Activated naive CD4-positive, alpha-beta T cell treated with anti-CD3 and anti-CD28 coated beads, Interleukin-2, amount 50 U/mL, for 24 hours (primary cell): Measurements from ENCODE around the gene ARID3B.

Experiments
- H3K27ac Mint-ChIP-seq: one replicate; pipeline ENCODE4 v1.8.0; 2021; ENCODE audit warnings: mild to moderate bottlenecking, mixed read lengths
- H3K27me3 Mint-ChIP-seq: one replicate; pipeline ENCODE4 v1.8.0; 2021; ENCODE audit warnings: mixed read lengths
- H3K36me3 Mint-ChIP-seq: one replicate; pipeline ENCODE4 v1.8.0; 2021; ENCODE audit warnings: mixed read lengths
- H3K4me1 Mint-ChIP-seq: one replicate; pipeline ENCODE4 v1.8.0; 2021; ENCODE audit warnings: mixed read lengths
- H3K4me3 Mint-ChIP-seq: one replicate; pipeline ENCODE4 v1.8.0; 2021; ENCODE audit warnings: mild to moderate bottlenecking, mixed read lengths
- H3K9me3 Mint-ChIP-seq: one replicate; pipeline ENCODE4 v1.8.0; 2021; ENCODE audit warnings: mixed read lengths

ARID3B gene

DNA sequence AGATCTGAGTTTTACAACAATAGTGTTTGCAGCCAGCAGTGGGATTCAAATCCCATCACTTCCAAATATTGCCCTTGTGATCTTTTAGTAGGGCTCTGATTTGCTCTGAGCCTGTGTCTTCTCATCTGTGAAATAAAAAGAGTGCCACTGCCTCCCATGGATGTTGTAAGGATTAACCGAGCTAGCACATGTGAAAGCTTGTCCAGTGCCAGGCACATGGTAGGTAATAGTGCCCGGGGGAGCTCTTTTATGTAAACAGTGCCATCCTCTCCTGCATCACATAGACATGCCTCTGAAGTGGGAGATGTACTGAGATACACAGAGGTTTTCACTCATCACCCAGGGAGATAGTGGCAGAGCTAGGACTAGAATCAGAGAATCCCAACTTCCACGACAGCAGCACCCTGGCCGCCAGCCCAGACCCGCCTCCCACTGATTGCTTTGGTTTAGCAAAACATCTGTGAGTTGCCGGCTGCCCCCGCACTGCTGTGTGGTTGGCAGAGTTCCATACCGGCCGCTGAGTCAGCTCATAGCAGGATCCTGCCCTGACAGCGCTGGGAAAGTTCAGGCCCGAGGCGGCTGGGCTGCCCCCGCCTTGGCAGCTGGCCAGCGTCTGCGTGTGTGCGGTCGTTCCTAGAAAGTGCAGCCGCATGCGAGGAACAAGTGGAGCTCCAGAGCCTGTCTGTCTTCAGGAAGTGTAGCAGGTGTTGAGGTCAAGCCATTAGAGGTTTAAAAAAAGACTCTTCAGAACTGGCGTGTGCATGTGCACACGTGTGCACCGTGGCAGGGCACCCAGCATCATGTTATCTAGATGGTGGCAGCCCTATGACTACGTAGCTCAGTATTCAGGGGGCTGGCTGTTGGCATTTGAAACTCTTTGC, 5.0 kb downstream of the ARID3B start:
- Mint-ChIP-seq H3K4me1 (peaks cover 73% of the 10 kb centered on the region), H3K27ac (peak overlapping the region; percentile 83)

GRCh38 chr15:74547616-74548015, 6.6 kb downstream of the ARID3B start:
- H3K27me3 Mint-ChIP-seq, result no peaks in the 10 kb centered on the region
- H3K9me3 Mint-ChIP-seq, result no peaks in the 10 kb centered on the region
- H3K36me3 Mint-ChIP-seq, result peaks cover 11% of the 10 kb centered on the region
- no peak overlapping the region for H3K27ac Mint-ChIP-seq
- H3K4me1 Mint-ChIP-seq, result peaks cover 75% of the 10 kb centered on the region
- H3K4me3 Mint-ChIP-seq, result no peak overlapping the region

More for the DNA sequence above, 5.0 kb downstream of the ARID3B start:
- H3K36me3 Mint-ChIP-seq, result peaks cover 9% of the 10 kb centered on the region
- no peaks in the 10 kb centered on the region for H3K9me3 Mint-ChIP-seq
- no peaks in the 10 kb centered on the region for H3K27me3 Mint-ChIP-seq
- H3K4me3 Mint-ChIP-seq, result peak overlapping the region; percentile 72

- no peak overlapping the region for H3K4me3 Mint-ChIP-seq
- no peaks in the 10 kb centered on the region for H3K27me3 Mint-ChIP-seq
These were observed 7.2 kb downstream of the ARID3B start for GRCh38 chr15:74548241-74548640.

DNA sequence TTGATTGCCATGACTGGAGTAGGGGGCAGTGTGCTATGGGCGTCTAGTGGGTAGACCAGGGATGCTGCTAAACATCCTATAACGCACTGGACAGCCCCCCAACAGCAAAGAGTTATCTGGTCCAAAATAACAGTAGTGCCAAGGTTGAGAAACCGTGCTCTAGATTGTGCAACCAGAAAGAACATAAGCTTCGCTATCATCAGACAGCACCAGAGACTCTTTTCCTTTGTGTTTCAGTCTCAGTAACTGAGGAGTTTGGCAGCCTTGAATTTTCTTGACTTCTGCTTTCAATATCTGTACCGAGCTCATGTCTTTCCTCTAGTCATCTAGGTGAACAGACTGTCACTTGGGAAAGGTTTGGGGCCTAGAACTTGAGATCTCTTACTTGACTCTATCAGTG, 8.8 kb downstream of the ARID3B start:
- no peak overlapping the region for H3K4me3 Mint-ChIP-seq
- peaks cover 13% of the 10 kb centered on the region for H3K36me3 Mint-ChIP-seq

More at GRCh38 chr15:74548241-74548640, 7.2 kb downstream of the ARID3B start:
- H3K9me3 Mint-ChIP-seq, result no peaks in the 10 kb centered on the region
- peaks cover 14% of the 10 kb centered on the region for H3K36me3 Mint-ChIP-seq
- H3K27ac Mint-ChIP-seq, result no peak overlapping the region
- peaks cover 75% of the 10 kb centered on the region for H3K4me1 Mint-ChIP-seq

GRCh38 chr15:74551714-74552113, 10.7 kb downstream of the ARID3B start:
- H3K27me3 Mint-ChIP-seq, result no peaks in the 10 kb centered on the region
- H3K4me3 Mint-ChIP-seq, result no peak overlapping the region
- no peak overlapping the region for H3K27ac Mint-ChIP-seq
- peaks cover 15% of the 10 kb centered on the region for H3K36me3 Mint-ChIP-seq
- H3K9me3 Mint-ChIP-seq, result no peaks in the 10 kb centered on the region
- peaks cover 63% of the 10 kb centered on the region for H3K4me1 Mint-ChIP-seq

More for the DNA sequence above, 8.8 kb downstream of the ARID3B start:
- Mint-ChIP-seq H3K9me3 (no peaks in the 10 kb centered on the region), H3K27ac (no peak overlapping the region), H3K27me3 (no peaks in the 10 kb centered on the region), H3K4me1 (peaks cover 69% of the 10 kb centered on the region)

- Mint-ChIP-seq H3K9me3 (no peaks in the 10 kb centered on the region), H3K4me3 (no peak overlapping the region), H3K4me1 (peaks cover 58% of the 10 kb centered on the region), H3K36me3 (peaks cover 18% of the 10 kb centered on the region), H3K27me3 (no peaks in the 10 kb centered on the region), H3K27ac (no peak overlapping the region)
These were observed 11.9 kb downstream of the ARID3B start for GRCh38 chr15:74552773-74553441.

DNA sequence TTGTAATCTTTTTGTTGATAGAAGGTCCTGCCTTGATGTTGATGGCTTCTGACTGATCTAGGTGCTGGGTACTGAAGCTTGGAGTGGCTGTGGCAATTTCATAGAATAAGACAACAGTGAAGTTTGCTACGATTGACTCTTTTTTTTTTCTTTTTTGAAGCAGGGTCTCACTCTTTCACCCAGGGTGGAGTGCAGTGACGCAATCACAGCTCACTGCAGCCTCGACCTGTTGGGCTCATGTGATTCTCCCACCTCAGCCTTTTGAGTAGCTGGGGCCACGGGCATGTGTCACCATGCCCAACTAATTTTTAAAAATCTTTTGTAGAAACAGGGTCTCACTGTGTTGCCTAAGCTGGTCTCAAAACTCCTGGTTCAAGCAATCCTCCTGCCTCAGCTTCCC, 14.2 kb downstream of the ARID3B start:
- peaks cover 64% of the 10 kb centered on the region for H3K4me1 Mint-ChIP-seq
- H3K36me3 Mint-ChIP-seq, result peaks cover 18% of the 10 kb centered on the region
- H3K27me3 Mint-ChIP-seq, result no peaks in the 10 kb centered on the region
- no peak overlapping the region for H3K27ac Mint-ChIP-seq
- H3K9me3 Mint-ChIP-seq, result no peaks in the 10 kb centered on the region
- H3K4me3 Mint-ChIP-seq, result no peak overlapping the region

GRCh38 chr15:74558706-74559105, 17.7 kb downstream of the ARID3B start:
- peaks cover 16% of the 10 kb centered on the region for H3K36me3 Mint-ChIP-seq
- H3K9me3 Mint-ChIP-seq, result no peaks in the 10 kb centered on the region
- no peak overlapping the region for H3K27ac Mint-ChIP-seq
- H3K4me3 Mint-ChIP-seq, result no peak overlapping the region
- H3K4me1 Mint-ChIP-seq, result peaks cover 59% of the 10 kb centered on the region
- no peaks in the 10 kb centered on the region for H3K27me3 Mint-ChIP-seq

GRCh38 chr15:74563442-74563841, 22.4 kb downstream of the ARID3B start:
- no peak overlapping the region for H3K4me3 Mint-ChIP-seq
- H3K27me3 Mint-ChIP-seq, result no peaks in the 10 kb centered on the region
- peaks cover 62% of the 10 kb centered on the region for H3K4me1 Mint-ChIP-seq
- H3K9me3 Mint-ChIP-seq, result no peaks in the 10 kb centered on the region
- H3K27ac Mint-ChIP-seq, result no peak overlapping the region
- peaks cover 12% of the 10 kb centered on the region for H3K36me3 Mint-ChIP-seq

DNA sequence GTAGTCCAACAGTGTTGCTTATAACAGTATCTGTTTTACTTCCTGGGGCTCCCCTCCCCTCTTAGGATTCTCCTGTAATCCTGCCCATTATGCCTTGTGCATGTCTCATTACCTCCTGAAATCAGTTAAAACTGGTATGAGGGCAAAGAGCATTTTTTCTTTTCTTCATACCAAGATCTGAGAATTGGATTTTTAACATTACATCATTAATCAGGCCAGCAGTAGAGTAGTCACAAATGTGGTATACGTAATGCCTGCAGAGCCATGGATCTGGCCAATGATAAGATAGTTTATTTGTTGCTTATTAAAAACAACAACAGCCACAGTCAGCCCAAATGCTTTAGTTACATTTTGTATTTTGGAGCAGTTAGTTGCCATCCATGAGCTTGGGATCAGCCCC, 23.2 kb downstream of the ARID3B start:
- peaks cover 8% of the 10 kb centered on the region for H3K36me3 Mint-ChIP-seq
- H3K4me1 Mint-ChIP-seq, result peaks cover 55% of the 10 kb centered on the region
- H3K4me3 Mint-ChIP-seq, result no peak overlapping the region
- no peaks in the 10 kb centered on the region for H3K27me3 Mint-ChIP-seq
- H3K9me3 Mint-ChIP-seq, result no peaks in the 10 kb centered on the region
- no peak overlapping the region for H3K27ac Mint-ChIP-seq

DNA sequence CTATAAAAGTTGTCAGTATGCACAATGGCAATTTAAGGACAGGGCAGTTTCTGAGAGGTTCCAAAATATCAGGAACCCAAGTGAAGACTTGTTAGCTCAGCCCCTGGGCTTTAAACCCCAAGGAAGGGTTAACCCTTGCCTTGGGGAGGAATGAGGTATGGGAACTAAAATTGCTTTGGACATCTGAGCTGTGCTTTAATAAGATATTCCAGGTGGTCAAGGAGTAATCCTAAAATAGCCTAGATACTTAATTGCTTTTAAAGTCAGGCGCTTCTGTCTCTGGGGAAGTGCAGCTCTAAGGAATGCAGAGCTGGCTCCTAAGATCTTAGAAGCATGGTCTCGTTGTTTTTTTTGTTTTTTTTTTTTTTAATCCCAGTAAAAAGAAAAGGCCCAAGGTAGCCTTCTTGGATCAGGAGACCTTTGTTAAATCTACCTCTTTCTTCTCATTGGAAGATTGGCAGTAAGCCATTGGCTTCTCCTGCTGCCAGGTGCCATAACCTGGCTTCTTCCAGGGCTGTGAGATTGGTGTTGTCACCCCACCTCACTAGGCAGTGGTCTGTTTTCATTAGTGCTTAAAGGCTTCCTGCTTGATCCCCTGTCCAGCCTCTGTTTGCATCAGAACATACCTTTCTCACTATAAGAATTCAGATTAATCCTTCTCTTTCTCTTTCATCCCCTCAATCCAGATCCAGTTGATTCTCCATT, 24.5 kb downstream of the ARID3B start:
- no peaks in the 10 kb centered on the region for H3K9me3 Mint-ChIP-seq
- peaks cover 6% of the 10 kb centered on the region for H3K36me3 Mint-ChIP-seq

GRCh38 chr15:74568594-74568993, 27.6 kb downstream of the ARID3B start:
- H3K4me1 Mint-ChIP-seq, result peaks cover 32% of the 10 kb centered on the region
- no peak overlapping the region for H3K4me3 Mint-ChIP-seq
- H3K9me3 Mint-ChIP-seq, result no peaks in the 10 kb centered on the region
- peaks cover 1% of the 10 kb centered on the region for H3K36me3 Mint-ChIP-seq
- no peaks in the 10 kb centered on the region for H3K27me3 Mint-ChIP-seq
- no peak overlapping the region for H3K27ac Mint-ChIP-seq

More for the DNA sequence above, 24.5 kb downstream of the ARID3B start:
- no peak overlapping the region for H3K4me3 Mint-ChIP-seq
- no peaks in the 10 kb centered on the region for H3K27me3 Mint-ChIP-seq
- no peak overlapping the region for H3K27ac Mint-ChIP-seq
- peaks cover 50% of the 10 kb centered on the region for H3K4me1 Mint-ChIP-seq

DNA sequence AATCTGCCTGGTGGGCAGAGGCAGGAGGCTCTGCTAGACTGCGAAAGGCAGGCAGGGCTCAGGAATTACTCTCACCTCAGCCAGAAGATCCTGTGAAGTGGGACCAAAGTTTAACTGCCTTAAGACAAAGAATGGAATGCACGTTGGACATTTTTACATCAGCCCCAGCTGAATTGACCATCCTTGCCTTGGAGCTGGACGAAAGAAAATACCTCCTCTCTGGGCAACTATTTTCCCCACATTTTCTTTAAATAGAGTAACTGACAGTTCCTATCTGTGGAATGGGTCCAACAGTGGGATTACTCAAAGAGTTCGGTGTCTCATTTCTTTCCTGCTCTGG, 28.7 kb downstream of the ARID3B start:
- Mint-ChIP-seq H3K4me3 (no peak overlapping the region), H3K27ac (no peak overlapping the region), H3K4me1 (peaks cover 27% of the 10 kb centered on the region), H3K27me3 (no peaks in the 10 kb centered on the region), H3K9me3 (no peaks in the 10 kb centered on the region), H3K36me3 (peaks cover 5% of the 10 kb centered on the region)

DNA sequence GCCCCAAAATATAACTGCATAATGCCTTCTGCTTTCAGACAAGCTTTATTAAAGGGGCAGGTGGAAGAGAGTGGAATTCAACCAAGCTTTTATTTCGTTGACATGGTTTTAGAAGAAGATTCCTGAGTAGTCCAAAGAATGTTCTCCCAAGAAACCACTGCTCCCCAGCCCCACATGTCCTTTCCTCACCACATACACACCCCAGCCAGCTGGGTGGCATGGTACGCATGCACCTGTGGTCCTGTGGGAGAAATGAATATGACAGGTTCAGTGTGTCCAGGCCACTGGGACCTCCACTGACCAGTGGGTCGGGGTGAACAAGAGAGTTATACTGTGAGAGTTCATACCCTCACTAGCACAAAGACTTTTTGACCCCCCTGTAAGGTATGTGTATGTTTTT, 30.2 kb downstream of the ARID3B start:
- no peaks in the 10 kb centered on the region for H3K9me3 Mint-ChIP-seq
- H3K4me1 Mint-ChIP-seq, result peaks cover 21% of the 10 kb centered on the region
- no peak overlapping the region for H3K4me3 Mint-ChIP-seq
- peaks cover 5% of the 10 kb centered on the region for H3K36me3 Mint-ChIP-seq
- H3K27ac Mint-ChIP-seq, result no peak overlapping the region
- H3K27me3 Mint-ChIP-seq, result no peaks in the 10 kb centered on the region

- peak overlapping the region; percentile 53 for H3K27ac Mint-ChIP-seq
- peaks cover 6% of the 10 kb centered on the region for H3K36me3 Mint-ChIP-seq
- no peak overlapping the region for H3K4me3 Mint-ChIP-seq
- no peaks in the 10 kb centered on the region for H3K9me3 Mint-ChIP-seq
- H3K4me1 Mint-ChIP-seq, result no peaks in the 10 kb centered on the region
- no peaks in the 10 kb centered on the region for H3K27me3 Mint-ChIP-seq
These were observed 33.0 kb downstream of the ARID3B start for GRCh38 chr15:74573987-74574386.
